Breast epithelium (tissue), 4 donors: ENCODE results near the gene IFIT1. TPM values are rescaled to one million over a fixed set of nuclear protein-coding genes. Genes with fewer than 3 reads are reported as not detected.
"Not testable (repeated sequence)": the region's sequence is repeated elsewhere in the genome, so short reads cannot be mapped to it uniquely, and the experiment has no call there.

Source experiments
- DNase-seq, 2 donors: peaks; one replicate each; pipeline ENCODE4 v3.0.0-alpha.2; 2019; ENCODE audit warnings: low spot score in 2 of 2
- H3K27ac ChIP-seq, 2 donors: fragments of 200-600 bp; sonication (generic) in 1 of 2; one replicate each; pipeline ENCODE4 v1.5.1; 2016 to 2019; ENCODE audit warnings: mild to moderate bottlenecking in 1 of 2
- H3K27me3 ChIP-seq, 2 donors: fragments of 200-600 bp; sonication (generic) in 1 of 2; one replicate each; pipeline versions ENCODE4 v1.5.1 to v1.6.0; 2017 to 2019; ENCODE audit warnings: control low read depth in 1 of 2, mild to moderate bottlenecking in 1 of 2
- H3K36me3 ChIP-seq: fragments of 200-600 bp; one replicate; pipeline ENCODE4 v1.5.1; 2019
- H3K4me1 ChIP-seq, 2 donors: fragments of 200-600 bp; sonication (generic); one replicate each; pipeline ENCODE4 v1.5.1; 2016 to 2019; ENCODE audit warnings: control low read depth in 1 of 2
- H3K4me3 ChIP-seq, 3 donors: fragments of 200-600 bp; sonication (generic); 1 replicate in 2 of 3; 2 replicates in 1 of 3; pipeline ENCODE4 v1.5.1; 2016 to 2019; ENCODE audit warnings: mild to moderate bottlenecking in 3 of 3, moderate library complexity in 2 of 3
- H3K9me3 ChIP-seq, 2 donors: fragments of 200-600 bp; sonication (generic) in 1 of 2; one replicate each; pipeline ENCODE4 v1.5.1; 2016 to 2019; ENCODE audit warnings: control low read depth in 1 of 2
- POLR2A ChIP-seq: fragments of 450-650 bp; IDR thresholded peaks from one replicate; pipeline ENCODE4 v1.6.1; 2016; ENCODE audit warnings: antibody characterized with exemption, mild to moderate bottlenecking, moderate library complexity
- POLR2AphosphoS5 ChIP-seq, 3 donors: sonication (generic); formaldehyde crosslinking; IDR thresholded peaks; one replicate each; pipeline ENCODE4 v1.6.1; 2017; ENCODE audit warnings: antibody characterized with exemption in 3 of 3
- intact Hi-C: fragments of 100-400 bp; cut with DNase I; formaldehyde crosslinking; loops from one replicate; pipeline ENCODE4 v1.15.1; 2023; ENCODE audit warnings: low total_unique reads
- total RNA-seq, 3 donors: library from RNA; depleted of rRNA; stranded (reverse); fragments of >200 nt; gene quantifications; one replicate each; pipeline ENCODE4 v1.1.0, GENCODE V29; 2016
- TF ChIP-seq, protein P1 (sequence below), 3 donors: fragments of 450-650 bp; IDR thresholded peaks; one replicate each; pipeline ENCODE4 v1.5.1; 2016 to 2017; ENCODE audit warnings: antibody characterized with exemption in 3 of 3, mild to moderate bottlenecking in 3 of 3, moderate library complexity in 3 of 3

IFIT1 gene
- total RNA-seq, 3 donors from 2014 or later = 10.2 to 13.9 (median 11.4) TPM

DNA sequence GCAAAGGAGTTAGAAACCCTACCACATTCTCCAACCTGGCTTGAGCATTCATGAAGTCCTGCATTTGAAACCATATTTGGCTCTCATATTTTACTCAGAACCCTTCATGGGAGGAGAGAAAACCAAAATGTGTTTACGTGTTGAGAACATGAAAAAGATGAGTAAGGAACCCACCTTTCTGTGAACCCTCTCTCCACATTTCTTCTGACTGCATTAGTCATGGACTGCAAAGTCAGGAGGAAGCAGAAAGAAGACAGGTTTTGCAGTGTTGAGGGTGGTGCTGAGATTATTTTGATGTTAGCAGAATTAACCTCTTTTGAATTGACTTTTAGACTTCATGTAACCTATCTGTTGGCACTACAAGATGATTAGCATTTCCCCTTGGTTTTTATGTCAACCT is 9.7 kb upstream of the IFIT1 start:
- Histone ChIP-seq H3K4me3 (no peak overlapping the region), H3K9me3 (no peaks in the 10 kb centered on the region), H3K36me3 (no peaks in the 10 kb centered on the region), H3K4me1 (no peaks in the 10 kb centered on the region), H3K27me3 (no peaks in the 10 kb centered on the region), H3K27ac (no peak overlapping the region)
- intact Hi-C loops = no loop called here
- TF ChIP-seq, protein P1, sequence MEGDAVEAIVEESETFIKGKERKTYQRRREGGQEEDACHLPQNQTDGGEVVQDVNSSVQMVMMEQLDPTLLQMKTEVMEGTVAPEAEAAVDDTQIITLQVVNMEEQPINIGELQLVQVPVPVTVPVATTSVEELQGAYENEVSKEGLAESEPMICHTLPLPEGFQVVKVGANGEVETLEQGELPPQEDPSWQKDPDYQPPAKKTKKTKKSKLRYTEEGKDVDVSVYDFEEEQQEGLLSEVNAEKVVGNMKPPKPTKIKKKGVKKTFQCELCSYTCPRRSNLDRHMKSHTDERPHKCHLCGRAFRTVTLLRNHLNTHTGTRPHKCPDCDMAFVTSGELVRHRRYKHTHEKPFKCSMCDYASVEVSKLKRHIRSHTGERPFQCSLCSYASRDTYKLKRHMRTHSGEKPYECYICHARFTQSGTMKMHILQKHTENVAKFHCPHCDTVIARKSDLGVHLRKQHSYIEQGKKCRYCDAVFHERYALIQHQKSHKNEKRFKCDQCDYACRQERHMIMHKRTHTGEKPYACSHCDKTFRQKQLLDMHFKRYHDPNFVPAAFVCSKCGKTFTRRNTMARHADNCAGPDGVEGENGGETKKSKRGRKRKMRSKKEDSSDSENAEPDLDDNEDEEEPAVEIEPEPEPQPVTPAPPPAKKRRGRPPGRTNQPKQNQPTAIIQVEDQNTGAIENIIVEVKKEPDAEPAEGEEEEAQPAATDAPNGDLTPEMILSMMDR (IDR thresholded peaks at IDR 0.05) = no peak
- TF ChIP-seq POLR2AphosphoS5 (IDR thresholded peaks at IDR 0.05) (no peak), POLR2A (no peak)
- no peak for DNase-seq

DNA sequence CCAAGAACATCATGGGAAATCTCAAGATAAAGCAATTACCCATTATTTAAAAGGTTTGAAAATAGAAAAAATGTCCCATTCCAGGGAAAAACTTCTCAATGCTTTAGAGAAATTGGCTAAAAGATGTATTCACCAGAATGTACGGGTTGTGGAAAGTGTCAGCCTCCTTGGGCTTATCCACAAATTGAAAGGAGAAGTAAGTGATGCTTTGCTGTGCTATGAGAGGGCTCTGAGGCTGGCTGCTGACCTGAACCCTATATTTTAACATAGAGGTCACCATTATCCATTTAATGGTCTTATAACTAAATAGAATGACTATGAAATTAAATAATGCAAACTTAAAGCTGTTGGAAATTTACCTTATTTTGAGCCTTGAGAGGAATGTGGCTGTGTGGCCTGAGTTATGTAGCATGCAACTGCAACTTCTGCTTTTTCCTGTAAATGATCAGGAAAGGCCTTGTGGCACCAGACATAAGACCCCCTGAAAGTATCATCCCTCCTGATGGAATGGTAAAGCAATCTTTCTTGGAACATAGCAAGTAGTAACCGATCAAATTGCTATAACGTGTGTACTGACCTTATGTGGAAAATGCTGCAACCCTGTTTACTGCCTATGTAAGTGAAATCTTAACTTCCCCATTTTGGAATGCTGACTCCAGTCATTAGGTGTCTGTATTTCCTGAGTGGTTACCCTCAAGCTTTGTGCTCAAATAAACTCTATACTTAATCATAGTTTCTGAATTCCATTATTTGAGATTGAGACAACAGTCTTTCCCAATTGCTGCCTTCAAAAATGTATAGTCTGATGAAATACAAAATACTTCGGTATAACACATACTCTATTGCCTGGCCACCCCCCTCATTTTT is 7.7 kb upstream of the IFIT1 start:
- H3K36me3 ChIP-seq = no peaks in the 10 kb centered on the region
- H3K27me3 ChIP-seq = no peaks in the 10 kb centered on the region

DNA sequence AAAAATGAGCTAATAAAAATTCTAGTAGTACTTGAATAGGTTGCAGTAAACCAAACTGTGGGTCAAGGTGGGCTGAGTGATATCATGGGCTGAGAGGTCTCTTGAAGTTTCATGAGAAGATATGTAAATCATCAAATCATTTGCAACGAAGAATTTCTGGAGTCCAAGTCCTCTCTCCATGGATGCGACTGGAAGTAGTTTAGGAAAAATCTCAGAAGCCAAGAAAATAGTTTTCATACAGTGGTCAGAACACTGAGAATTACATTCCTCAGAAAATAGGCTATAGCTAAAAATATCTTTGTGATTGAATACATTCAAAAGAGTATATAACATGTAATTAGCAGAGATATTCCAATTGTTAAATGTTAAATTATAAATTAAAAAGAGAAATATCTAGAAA is 3.6 kb upstream of the IFIT1 start:
- H3K27me3 ChIP-seq = no peaks in the 10 kb centered on the region
- H3K4me1 ChIP-seq = no peaks in the 10 kb centered on the region
- intact Hi-C loops = no loop called here
- H3K9me3 ChIP-seq = no peaks in the 10 kb centered on the region
- no peaks in the 10 kb centered on the region for H3K36me3 ChIP-seq
- no peak for TF ChIP-seq POLR2AphosphoS5 (IDR thresholded peaks at IDR 0.05)
- TF ChIP-seq, protein P1 (IDR thresholded peaks at IDR 0.05) = no peak
- no peak for TF ChIP-seq POLR2A
- H3K4me3 ChIP-seq = no peak overlapping the region
- no peak overlapping the region for H3K27ac ChIP-seq
- DNase-seq = no peak

More for the DNA sequence above, 7.7 kb upstream of the IFIT1 start:
- no peaks in the 10 kb centered on the region for H3K4me1 ChIP-seq
- TF ChIP-seq, protein P1 (IDR thresholded peaks at IDR 0.05) = no peak
- no peak for TF ChIP-seq POLR2AphosphoS5 (IDR thresholded peaks at IDR 0.05)
- TF ChIP-seq POLR2A = no peak
- DNase-seq = no peak
- no peak overlapping the region for H3K4me3 ChIP-seq
- no peak overlapping the region for H3K27ac ChIP-seq
- no peaks in the 10 kb centered on the region for H3K9me3 ChIP-seq
- intact Hi-C loops = no loop called here

GRCh38 chr10:89389254-89389653 is 3.2 kb upstream of the IFIT1 start:
- no peaks in the 10 kb centered on the region for H3K4me1 ChIP-seq
- intact Hi-C loops = no loop called here
- DNase-seq = no peak
- H3K4me3 ChIP-seq = no peak overlapping the region
- no peaks in the 10 kb centered on the region for H3K36me3 ChIP-seq
- no peaks in the 10 kb centered on the region for H3K9me3 ChIP-seq
- TF ChIP-seq, protein P1 (IDR thresholded peaks at IDR 0.05) = peak in 2 of 3 donors; percentile 17 to 26
- TF ChIP-seq POLR2A = no peak
- H3K27me3 ChIP-seq = no peaks in the 10 kb centered on the region
- H3K27ac ChIP-seq = no peak overlapping the region

GRCh38 chr10:89390476-89391225 is 1.8 kb upstream of the IFIT1 start:
- H3K27me3 ChIP-seq = no peaks in the 10 kb centered on the region
- H3K36me3 ChIP-seq = no peaks in the 10 kb centered on the region
- intact Hi-C loops = no loop called here
- no peak for DNase-seq
- H3K4me1 ChIP-seq = no peaks in the 10 kb centered on the region
- no peaks in the 10 kb centered on the region for H3K9me3 ChIP-seq
- TF ChIP-seq, protein P1 (IDR thresholded peaks at IDR 0.05) = no peak
- TF ChIP-seq POLR2AphosphoS5 (IDR thresholded peaks at IDR 0.05) (no peak), POLR2A (no peak)
- H3K4me3 ChIP-seq = no peak overlapping the region
- no peak overlapping the region for H3K27ac ChIP-seq

GRCh38 chr10:89391226-89391576 is 1.2 kb upstream of the IFIT1 start:
- H3K27me3 ChIP-seq, H3K9me3 ChIP-seq, H3K27ac ChIP-seq, H3K4me1 ChIP-seq, intact Hi-C loops, H3K4me3 ChIP-seq, DNase-seq, H3K36me3 ChIP-seq: not testable (repeated sequence)
